Activated CD4-positive, alpha-beta T cell treated with anti-CD3 and anti-CD28 coated beads for 24 hours (primary cell): Measurements from ENCODE around the gene LDLR.

Source experiments
- DNase-seq, 2 donors: peaks; one replicate each; pipeline ENCODE4 v3.0.0-alpha.2; 2020; ENCODE audit warnings: low read depth in 2 of 2

LDLR gene

DNA sequence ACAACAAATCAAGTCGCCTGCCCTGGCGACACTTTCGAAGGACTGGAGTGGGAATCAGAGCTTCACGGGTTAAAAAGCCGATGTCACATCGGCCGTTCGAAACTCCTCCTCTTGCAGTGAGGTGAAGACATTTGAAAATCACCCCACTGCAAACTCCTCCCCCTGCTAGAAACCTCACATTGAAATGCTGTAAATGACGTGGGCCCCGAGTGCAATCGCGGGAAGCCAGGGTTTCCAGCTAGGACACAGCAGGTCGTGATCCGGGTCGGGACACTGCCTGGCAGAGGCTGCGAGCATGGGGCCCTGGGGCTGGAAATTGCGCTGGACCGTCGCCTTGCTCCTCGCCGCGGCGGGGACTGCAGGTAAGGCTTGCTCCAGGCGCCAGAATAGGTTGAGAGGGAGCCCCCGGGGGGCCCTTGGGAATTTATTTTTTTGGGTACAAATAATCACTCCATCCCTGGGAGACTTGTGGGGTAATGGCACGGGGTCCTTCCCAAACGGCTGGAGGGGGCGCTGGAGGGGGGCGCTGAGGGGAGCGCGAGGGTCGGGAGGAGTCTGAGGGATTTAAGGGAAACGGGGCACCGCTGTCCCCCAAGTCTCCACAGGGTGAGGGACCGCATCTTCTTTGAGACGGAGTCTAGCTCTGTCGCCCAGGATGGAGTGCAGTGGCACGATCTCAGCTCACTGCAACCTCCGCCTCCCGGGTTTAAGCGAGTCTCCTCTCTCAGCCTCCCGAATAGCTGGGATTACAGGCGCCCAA, at the start of gene LDLR:
LDLR (plus strand) TSS at position 210 of the 760 bp plus-strand sequence; CDS start at position 296, 86 bp downstream.
- DNase-seq = peak; percentile 62

- no peak for DNase-seq
These were observed 48.1 kb upstream of the LDLR start for GRCh38 chr19:11041194-11041593.

DNA sequence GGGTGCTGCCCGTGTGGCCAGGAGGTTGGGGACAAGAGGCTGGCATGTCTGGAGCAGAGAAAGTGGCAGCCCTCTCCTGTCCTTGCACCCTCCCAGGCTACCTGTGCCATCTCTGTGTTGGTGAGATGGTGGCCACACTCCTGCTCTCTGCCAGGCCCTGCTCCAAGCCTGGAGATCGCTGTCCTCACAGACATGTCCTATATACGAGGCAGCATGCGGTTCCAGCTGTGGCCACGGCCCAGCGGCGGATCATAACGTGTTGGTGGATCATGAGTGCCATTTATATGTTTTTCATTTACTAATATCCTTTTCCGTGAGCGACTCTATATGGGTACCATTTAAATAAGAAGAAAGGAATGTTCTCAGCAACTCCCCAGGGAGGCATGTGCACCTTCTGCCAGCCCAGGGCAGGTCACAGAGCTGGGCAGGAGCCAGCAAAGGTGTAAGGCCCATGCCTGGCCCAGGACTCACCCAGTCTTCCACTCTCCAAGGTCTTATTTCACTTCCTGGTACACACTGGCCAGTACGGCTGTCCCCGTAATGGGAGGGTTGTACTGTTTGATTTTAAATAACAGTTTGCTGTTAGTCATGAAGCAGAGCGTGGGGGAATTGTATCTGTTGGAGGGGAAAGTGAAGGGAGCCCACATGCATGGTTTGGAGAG, 47.2 kb upstream of the LDLR start:
- no peak for DNase-seq

DNA sequence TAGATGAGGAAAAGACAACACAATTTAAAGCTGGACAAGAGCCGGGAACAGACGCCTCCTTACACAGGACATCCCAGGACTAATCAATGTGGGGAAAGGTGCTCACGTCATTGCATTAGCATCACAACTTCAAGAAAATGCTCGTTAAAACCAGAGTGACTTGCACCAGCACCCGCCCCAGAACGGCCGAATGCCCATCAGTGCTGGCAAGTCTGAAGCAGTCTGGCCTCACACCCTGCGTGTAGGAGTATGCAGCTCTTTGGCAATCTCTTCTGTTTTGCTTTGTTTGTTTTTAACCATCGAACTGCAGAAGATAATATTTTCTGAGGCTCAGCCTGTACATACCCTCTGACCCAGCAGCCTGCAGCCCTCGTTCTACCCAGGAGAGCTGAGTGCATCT, 44.8 kb upstream of the LDLR start:
- DNase-seq = no peak

- DNase-seq = no peak
These were observed 43.7 kb upstream of the LDLR start for GRCh38 chr19:11045536-11045935.

DNA sequence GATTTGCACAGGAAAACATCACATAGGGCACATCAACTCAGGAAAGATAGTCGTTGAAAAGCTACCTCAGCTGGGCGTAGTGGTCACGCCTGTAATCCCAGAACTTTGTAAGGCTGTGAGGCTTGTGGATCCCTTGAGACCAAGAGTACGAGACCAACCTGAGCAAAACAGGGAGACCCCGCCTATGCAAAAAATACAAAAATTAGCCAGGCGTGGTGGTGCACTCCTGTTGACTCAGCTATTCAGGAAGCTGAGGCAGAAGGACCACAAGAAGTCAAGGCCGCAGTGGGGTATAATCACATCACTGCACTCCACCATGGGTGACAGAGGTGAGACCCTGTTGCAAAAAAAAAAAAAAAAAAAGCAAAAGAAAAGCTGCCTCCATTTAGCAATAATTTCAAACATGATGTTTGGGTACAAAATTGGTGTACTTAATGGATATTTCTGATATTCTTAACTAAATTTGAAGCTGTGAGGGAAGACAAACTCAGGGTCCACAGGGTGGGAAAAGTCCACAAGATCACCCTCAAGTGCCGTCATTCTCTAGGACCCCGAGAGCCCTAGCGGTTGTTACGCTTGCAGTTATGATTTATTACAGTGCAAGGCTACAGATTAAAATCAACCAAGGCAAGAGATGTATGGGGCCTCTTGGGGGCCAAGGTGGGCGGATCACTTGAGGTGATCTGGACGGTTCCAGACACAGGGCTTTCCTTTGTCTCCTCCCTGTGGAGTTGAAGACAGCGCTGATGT, 42.5 kb upstream of the LDLR start:
- DNase-seq = no peak

- no peak for DNase-seq
These were observed 41.4 kb upstream of the LDLR start for GRCh38 chr19:11047866-11048265.

DNA sequence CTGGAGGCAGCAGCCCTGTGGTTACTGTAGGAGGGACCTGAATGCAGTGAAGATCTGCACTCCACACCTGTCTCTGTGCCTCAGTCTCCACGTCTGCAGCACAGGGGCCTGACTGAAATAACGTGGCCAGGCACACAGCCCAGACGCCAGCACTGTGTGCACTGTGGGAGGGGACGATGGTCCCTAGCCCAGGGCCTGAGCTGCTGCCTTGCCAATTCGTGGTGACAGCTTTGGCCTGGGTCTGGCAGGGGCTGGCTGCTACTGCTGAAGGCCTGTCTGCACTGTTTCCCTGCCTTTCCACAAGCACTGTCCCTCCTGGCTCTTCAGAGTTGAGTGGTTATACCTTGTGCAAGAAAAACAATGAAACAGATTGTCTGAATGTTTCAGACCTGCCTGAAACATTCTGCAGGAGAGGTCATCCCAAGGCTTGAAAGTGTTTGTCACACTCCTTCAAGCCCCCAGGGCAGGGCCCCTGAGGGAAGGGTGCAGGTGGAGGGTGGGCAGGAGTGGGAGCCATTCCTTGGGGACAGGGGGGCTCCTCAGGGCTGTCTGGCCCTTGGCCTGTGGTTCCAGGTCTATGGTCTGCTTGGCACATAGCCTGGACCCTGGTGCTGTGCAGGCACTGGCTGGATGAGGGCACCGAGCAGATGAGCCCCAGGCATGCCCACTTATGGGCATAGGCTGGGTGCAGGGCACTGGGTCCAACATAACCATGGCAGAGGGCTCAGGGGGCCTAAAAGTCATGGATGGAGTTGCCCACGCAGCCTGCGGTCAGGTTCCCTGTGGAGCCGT, 38.7 kb upstream of the LDLR start:
- DNase-seq = no peak

- DNase-seq = no peak
These were observed 35.5 kb upstream of the LDLR start for GRCh38 chr19:11053817-11054195.

DNA sequence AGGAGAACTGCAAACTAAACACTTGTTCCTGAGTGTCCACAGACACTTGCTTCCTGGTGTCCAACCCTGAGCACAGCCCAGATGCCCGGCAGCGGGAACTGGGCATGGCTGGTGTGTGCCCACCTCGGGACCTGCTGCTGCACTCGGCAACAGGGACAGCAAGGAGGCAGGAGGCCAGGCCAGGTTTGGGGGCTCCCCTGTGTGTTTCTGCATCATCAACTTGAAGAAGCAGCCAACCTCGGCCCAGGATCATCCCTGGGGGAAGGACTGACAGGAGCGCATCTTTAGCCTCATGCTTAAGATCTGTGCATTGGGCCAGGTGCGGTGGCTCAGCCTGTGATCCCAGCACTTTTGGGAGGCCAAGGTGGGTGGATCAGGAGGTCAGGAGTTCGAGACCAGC, 35.1 kb upstream of the LDLR start:
- DNase-seq = no peak

DNA sequence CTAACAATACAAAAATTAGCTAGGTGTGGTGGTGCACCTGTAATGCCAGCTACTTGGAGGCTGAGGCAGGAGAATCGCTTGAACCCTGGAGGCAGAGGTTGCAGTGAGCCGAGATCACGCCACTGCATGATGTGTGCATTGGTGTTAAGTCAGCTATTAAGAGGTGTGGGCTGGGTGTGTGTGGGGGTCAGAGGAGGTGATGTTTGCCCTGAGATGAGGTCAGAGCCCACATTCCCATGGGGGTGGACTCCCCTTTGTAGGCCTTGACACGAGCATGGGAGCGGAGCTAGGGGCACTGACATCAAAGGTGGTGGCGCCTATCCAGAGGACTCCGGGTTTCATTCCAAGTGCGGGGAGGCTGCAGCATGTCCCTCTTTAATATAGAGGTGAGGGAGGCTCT, 34.6 kb upstream of the LDLR start:
- DNase-seq = no peak

DNA sequence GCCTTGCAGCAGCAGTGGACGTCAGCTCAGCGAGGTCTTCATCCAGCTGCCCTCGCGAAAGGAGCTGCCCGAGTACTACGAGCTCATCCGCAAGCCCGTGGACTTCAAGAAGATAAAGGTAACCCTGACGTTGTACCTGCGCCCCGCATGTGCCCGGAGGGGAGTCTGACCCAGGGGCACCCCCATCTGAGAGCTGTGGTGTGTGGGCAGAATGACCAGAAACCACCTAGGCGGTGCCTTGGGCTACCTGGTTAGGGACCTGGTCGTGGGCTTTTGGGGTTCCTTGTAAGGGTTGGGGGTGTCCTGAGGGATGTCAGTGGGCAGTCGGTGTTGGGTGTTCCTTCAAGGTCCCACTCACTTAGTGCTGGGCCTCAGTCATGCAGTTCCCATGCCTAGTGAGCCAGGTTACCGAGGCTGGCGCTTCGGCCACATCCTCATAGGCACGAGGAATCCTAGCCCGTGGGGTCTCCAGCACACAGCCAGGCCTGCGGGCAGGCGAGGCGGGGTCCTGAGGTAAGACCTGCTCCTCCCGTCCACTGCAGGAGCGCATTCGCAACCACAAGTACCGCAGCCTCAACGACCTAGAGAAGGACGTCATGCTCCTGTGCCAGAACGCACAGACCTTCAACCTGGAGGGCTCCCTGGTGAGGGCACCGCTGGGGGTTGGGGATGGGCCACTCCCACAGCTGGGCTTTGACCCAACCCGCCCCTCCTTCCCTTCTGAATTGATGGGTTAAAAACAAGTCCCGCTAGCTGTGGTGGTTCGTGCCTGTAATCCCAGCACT, 30.8 kb upstream of the LDLR start:
- no peak for DNase-seq

DNA sequence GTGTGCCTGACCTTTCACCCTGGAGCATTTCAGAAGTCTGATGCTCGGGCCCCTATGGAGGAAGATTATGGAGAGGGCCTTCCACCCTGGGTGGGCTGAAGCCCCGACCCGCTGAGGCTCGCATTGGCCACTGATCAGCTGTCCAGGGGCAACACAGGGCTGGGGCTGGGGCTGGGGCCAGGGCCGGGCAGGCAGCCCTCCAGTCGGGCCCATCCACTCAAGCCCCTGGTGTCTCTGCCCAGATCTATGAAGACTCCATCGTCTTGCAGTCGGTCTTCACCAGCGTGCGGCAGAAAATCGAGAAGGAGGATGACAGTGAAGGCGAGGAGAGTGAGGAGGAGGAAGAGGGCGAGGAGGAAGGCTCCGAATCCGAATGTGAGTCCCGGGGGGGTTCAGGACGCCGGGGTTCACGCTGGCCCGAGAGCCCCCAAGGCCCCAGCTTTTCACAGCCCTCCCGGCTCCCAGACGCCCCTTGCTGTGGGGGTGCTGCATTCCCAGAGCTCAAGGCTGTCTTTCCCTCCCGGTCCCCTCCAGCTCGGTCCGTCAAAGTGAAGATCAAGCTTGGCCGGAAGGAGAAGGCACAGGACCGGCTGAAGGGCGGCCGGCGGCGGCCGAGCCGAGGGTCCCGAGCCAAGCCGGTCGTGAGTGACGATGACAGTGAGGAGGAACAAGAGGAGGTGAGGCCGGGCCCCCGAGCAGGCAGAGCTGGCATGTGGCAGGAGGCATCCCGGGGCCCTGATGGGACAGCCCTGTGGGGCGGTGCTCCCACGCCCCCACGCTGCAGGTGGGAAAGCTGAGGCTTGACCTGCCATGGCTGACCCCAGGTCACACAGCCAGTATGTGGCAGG, 29.5 kb upstream of the LDLR start:
- DNase-seq = no peak

DNA sequence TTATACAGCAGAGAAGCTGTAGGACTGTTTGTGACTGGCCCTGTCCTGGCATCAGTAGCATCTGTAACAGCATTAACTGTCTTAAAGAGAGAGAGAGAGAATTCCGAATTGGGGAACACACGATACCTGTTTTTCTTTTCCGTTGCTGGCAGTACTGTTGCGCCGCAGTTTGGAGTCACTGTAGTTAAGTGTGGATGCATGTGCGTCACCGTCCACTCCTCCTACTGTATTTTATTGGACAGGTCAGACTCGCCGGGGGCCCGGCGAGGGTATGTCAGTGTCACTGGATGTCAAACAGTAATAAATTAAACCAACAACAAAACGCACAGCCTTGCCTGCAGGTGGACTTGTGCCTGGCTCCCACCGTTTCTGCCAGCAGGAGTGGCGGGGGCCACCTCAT, 27.3 kb upstream of the LDLR start:
- DNase-seq = no peak

GRCh38 chr19:11063434-11063833, 25.8 kb upstream of the LDLR start:
- no peak for DNase-seq

DNA sequence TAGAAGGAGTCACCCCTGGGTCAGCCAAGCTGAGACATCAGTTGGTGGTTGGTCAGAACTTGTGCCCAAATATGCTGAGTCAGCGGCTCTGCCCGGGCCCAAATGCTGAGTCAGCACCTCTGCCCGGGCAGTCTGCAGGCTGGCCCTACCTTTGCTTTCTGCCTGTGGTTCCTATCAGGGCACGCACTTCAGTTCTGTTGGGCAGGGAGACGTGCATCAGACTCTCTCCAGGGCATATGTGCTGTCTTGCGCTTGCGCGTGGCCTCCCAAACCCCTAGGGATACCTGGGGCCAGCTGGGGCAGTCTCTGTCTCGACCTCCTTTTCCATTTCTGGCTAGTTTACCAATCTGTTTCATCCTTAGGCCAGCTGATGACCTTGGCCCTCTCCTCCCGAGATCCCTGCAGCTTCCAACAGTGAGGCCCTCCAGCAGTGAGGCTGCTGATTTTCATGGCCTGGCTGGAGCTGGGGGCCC, 24.4 kb upstream of the LDLR start:
- DNase-seq = no peak

DNA sequence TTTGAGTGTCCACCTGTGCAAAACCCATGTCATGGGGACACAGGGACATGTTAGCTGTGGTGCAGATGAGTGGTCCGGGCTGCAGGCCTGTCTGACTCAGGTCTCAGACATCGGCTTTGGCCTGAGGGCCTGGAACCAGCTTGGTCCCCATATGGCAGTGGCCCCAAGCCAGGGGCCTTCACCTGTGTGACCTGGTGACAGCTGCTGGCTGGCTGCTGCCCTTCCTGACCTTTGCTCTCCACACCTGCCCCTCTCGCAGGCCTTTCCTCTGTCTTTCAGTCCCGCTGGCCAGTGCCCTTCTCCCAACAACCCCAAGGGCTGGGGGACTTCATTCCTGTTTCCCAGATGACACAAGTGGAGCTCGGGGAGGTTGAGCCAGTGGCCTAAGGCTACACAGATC, 22.9 kb upstream of the LDLR start:
- no peak for DNase-seq

- no peak for DNase-seq
These were observed 21.7 kb upstream of the LDLR start for GRCh38 chr19:11067356-11068113.

DNA sequence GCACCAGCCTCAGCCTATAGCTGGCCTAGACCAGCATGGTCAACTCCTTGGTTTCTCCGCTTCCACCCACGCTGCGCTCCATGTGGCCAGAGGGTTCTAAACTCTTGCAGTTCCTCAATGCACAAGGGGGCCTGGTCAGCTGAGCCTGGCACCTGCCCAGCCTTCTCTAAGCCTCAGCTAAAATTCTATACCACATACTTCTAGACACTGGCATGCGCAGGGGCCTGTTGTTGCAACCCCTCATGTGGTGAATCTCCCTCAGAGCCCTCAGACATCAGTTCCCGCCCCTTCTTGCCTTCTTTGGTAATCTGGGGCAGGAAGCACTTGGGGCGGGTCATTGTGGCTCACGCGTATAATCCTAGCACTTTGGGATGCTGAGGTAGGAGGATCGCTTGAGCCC, 19.7 kb upstream of the LDLR start:
- no peak for DNase-seq
